OCI-LY3 (cell line): Measurements from ENCODE around the gene PDE1A.

Source experiments
- EZH2phosphoT487 ChIP-seq: fragments of 200-600 bp; shearing (Covaris generic); IDR thresholded peaks from 2 replicates; pipeline ENCODE4 v1.6.1; 2018; ENCODE audit warnings: antibody characterized with exemption, mixed run types, low read depth
- TF ChIP-seq, protein P1 (sequence below): fragments of 200-600, 300-600 bp; sonication (generic); IDR thresholded peaks from 2 replicates; pipeline ENCODE4 v1.5.1; 2014; ENCODE audit warnings: antibody characterized with exemption, low read length, low read depth

DNA sequence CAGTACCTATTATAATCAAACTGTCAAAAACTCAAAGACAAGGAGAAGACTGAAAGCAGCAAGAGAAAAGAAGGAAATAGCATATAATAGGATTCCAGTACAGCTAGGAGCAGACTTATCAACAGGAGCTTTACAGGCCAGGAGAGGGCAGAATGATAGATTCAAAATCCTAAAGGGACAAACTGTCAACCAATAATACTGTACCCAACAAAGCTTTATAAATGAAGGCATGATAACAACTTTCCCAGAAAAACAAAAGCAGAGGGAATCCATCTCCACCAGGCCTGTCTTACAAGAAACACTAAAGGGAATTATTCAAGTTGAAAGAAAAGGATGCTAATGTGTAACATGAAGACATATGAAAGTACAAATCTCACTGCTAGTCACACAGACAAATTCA, 42.0 kb downstream of the PDE1A start:
- TF ChIP-seq, protein P1, sequence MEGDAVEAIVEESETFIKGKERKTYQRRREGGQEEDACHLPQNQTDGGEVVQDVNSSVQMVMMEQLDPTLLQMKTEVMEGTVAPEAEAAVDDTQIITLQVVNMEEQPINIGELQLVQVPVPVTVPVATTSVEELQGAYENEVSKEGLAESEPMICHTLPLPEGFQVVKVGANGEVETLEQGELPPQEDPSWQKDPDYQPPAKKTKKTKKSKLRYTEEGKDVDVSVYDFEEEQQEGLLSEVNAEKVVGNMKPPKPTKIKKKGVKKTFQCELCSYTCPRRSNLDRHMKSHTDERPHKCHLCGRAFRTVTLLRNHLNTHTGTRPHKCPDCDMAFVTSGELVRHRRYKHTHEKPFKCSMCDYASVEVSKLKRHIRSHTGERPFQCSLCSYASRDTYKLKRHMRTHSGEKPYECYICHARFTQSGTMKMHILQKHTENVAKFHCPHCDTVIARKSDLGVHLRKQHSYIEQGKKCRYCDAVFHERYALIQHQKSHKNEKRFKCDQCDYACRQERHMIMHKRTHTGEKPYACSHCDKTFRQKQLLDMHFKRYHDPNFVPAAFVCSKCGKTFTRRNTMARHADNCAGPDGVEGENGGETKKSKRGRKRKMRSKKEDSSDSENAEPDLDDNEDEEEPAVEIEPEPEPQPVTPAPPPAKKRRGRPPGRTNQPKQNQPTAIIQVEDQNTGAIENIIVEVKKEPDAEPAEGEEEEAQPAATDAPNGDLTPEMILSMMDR: no peak
- TF ChIP-seq EZH2phosphoT487: no peak
